PC-9 (cell line): Measurements from ENCODE around the gene MMP12.

ENCODE experiments used
- EZH2 ChIP-seq: fragments of 200-600 bp; sonication (generic); IDR thresholded peaks from 2 replicates; pipeline ENCODE4 v1.8.0; 2017; ENCODE audit warnings: antibody characterized with exemption, low read depth
- TF ChIP-seq, protein P1 (sequence below): fragments of 200-600 bp; sonication (generic); conservative IDR thresholded peaks from 2 replicates; pipeline ENCODE4 v1.6.1; 2017; ENCODE audit warnings: mixed run types, antibody characterized with exemption, mild to moderate bottlenecking, moderate library complexity

DNA sequence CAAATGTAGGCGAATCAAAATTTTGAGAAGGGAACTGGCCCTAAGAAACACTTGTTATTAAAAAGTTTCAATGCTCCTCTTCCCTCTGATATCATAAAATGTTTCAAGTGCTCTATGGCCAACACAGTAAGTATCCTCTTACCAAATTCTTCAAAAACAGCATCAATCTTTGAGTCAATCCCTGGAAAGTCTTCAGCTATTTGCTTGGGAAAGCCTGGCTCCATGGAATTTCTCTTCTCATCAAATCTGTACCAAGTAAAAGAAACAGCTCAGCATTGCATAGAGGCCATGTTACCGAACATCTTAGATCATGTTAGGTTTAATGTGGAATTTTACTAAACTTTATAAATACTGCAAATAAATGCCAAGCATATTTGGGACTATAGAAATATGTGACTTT is 37.6 kb downstream of the MMP12 start:
- TF ChIP-seq, protein P1, sequence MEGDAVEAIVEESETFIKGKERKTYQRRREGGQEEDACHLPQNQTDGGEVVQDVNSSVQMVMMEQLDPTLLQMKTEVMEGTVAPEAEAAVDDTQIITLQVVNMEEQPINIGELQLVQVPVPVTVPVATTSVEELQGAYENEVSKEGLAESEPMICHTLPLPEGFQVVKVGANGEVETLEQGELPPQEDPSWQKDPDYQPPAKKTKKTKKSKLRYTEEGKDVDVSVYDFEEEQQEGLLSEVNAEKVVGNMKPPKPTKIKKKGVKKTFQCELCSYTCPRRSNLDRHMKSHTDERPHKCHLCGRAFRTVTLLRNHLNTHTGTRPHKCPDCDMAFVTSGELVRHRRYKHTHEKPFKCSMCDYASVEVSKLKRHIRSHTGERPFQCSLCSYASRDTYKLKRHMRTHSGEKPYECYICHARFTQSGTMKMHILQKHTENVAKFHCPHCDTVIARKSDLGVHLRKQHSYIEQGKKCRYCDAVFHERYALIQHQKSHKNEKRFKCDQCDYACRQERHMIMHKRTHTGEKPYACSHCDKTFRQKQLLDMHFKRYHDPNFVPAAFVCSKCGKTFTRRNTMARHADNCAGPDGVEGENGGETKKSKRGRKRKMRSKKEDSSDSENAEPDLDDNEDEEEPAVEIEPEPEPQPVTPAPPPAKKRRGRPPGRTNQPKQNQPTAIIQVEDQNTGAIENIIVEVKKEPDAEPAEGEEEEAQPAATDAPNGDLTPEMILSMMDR, result no peak
- TF ChIP-seq EZH2, result no peak
